ENCODE results near the gene IRF2BP2. TPM values are rescaled to one million over a fixed set of nuclear protein-coding genes. Genes with fewer than 3 reads are reported as not detected.

Gene IRF2BP2
- total and polyA plus RNA-seq, 5 experiments from 2014 or later, result 25.8 to 183 (median 51.0) TPM

DNA sequence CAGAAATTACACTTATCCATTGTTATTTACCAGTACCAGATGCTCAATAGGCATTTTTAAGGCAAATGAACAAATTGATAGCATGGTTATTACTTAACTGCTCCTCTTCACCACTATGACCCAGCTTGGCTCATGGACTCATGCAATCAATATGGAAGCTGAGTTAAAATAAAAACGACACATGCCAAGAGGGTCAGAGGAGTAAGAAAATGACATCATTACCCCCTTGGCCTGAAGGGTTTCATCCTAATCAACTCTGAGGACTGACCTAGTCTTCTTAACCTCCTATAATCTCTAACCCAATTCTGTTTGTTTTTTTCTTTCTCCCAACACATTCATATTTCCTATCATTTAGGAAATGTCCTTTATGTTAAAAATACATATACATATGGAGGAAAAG lies 41.6 kb downstream of the IRF2BP2 start:
- Mint-ChIP-seq H3K4me3 (no peak overlapping the region), H3K27ac (no peak overlapping the region), H3K4me1 (no peaks in the 10 kb centered on the region), H3K9me3 (no peaks in the 10 kb centered on the region), H3K27me3 (peaks cover 0 to 2% (median 0%) of the 10 kb centered on the region in 5 donors), H3K36me3 (peaks cover 0 to 4% (median 0%) of the 10 kb centered on the region in 3 donors)
- ATAC-seq (no peak), DNase-seq (no peak)
- POLR2A ChIA-PET, result no interaction called here

GRCh38 chr1:234565132-234565531 lies 44.8 kb downstream of the IRF2BP2 start:
- POLR2A ChIA-PET, result no interaction called here
- Mint-ChIP-seq H3K27me3 (peaks cover 0 to 2% (median 0%) of the 10 kb centered on the region in 5 donors), H3K36me3 (peaks cover 0 to 4% (median 0%) of the 10 kb centered on the region in 3 donors), H3K27ac (no peak overlapping the region), H3K4me3 (no peak overlapping the region), H3K9me3 (no peaks in the 10 kb centered on the region), H3K4me1 (no peaks in the 10 kb centered on the region)
- ATAC-seq (no peak), DNase-seq (no peak)

DNA sequence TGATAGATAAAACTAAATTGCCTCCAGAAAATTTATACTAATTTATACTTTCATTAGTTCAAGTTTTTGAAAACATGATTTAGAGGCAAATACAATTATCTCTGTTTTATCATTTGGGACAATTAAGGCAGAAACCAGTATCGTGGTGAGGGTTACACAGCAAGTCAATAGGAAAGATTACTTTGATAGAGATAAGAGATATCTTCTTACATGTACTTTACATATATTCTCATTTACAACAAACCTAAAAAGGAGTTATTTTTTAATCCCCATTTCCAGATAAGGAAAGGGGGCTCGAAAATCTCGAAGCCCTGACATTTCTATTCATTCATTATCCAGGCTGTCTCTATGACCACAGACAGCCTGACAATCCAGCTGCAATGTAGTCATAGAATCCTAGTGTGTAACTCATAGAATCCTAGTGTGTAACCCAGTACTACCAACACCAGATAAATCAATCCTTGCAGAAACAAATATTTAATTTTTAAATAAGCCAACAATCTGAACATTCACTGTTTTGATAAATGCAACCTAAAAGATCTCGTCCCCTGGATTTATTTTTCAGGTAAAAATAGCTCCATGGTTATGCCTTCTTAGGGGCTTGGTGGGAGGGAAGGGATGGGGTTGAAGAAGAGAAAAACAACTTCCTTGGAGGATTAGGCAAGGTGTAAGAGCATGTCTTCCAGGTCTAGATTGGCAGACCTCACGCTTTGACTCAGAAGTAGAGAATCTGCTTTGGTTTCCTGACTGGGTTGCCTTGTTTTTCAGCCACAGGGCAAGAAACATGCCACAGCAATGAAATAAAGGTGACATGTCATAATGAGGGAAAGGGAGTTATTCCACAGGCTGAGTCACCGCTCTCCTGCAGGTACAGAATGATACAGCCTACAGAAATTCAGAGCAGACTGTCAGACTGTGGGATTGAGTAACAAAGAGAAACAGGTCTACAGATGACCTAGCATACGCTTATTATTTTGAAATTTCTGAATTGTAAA lies 45.6 kb downstream of the IRF2BP2 start:
- H3K4me3 Mint-ChIP-seq, result no peak overlapping the region
- peaks cover 0 to 4% (median 0%) of the 10 kb centered on the region in 3 donors for H3K36me3 Mint-ChIP-seq
- H3K9me3 Mint-ChIP-seq, result no peaks in the 10 kb centered on the region
- H3K4me1 Mint-ChIP-seq, result no peaks in the 10 kb centered on the region
- peaks cover 0 to 2% (median 0%) of the 10 kb centered on the region in 5 donors for H3K27me3 Mint-ChIP-seq
- no peak for DNase-seq
- POLR2A ChIA-PET, result no interaction called here
- ATAC-seq, result no peak
- H3K27ac Mint-ChIP-seq, result peak overlapping the region in 1 of 10 donors; percentile 27

GRCh38 chr1:234562334-234562733 lies 47.6 kb downstream of the IRF2BP2 start:
- Mint-ChIP-seq H3K9me3 (no peaks in the 10 kb centered on the region), H3K27ac (no peak overlapping the region), H3K36me3 (peaks cover 0 to 4% (median 0%) of the 10 kb centered on the region in 3 donors), H3K27me3 (peaks cover 0 to 2% (median 0%) of the 10 kb centered on the region in 5 donors), H3K4me1 (no peaks in the 10 kb centered on the region), H3K4me3 (no peak overlapping the region)
- ATAC-seq, result no peak
- DNase-seq, result no peak
- POLR2A ChIA-PET, result interaction anchor here (0.6 kb wide), 1 partner anchor 13 kb away, joined by 4 read pairs; no protein-coding TSS in a partner anchor

- Mint-ChIP-seq H3K36me3 (no peaks in the 10 kb centered on the region), H3K9me3 (no peaks in the 10 kb centered on the region), H3K4me1 (no peaks in the 10 kb centered on the region), H3K27ac (peak overlapping the region in 1 of 10 donors; percentile 54), H3K4me3 (no peak overlapping the region), H3K27me3 (no peaks in the 10 kb centered on the region)
- no peak for ATAC-seq
- no peak for DNase-seq
- POLR2A ChIA-PET, result no interaction called here
Measured at GRCh38 chr1:234561319-234561718, 48.7 kb downstream of the IRF2BP2 start.

- DNase-seq, result no peak
- Mint-ChIP-seq H3K4me1 (no peaks in the 10 kb centered on the region), H3K27ac (no peak overlapping the region), H3K4me3 (no peak overlapping the region), H3K36me3 (no peaks in the 10 kb centered on the region), H3K9me3 (no peaks in the 10 kb centered on the region), H3K27me3 (no peaks in the 10 kb centered on the region)
- POLR2A ChIA-PET, result no interaction called here
- no peak for ATAC-seq
Measured at GRCh38 chr1:234559902-234560676, 49.9 kb downstream of the IRF2BP2 start.

DNA sequence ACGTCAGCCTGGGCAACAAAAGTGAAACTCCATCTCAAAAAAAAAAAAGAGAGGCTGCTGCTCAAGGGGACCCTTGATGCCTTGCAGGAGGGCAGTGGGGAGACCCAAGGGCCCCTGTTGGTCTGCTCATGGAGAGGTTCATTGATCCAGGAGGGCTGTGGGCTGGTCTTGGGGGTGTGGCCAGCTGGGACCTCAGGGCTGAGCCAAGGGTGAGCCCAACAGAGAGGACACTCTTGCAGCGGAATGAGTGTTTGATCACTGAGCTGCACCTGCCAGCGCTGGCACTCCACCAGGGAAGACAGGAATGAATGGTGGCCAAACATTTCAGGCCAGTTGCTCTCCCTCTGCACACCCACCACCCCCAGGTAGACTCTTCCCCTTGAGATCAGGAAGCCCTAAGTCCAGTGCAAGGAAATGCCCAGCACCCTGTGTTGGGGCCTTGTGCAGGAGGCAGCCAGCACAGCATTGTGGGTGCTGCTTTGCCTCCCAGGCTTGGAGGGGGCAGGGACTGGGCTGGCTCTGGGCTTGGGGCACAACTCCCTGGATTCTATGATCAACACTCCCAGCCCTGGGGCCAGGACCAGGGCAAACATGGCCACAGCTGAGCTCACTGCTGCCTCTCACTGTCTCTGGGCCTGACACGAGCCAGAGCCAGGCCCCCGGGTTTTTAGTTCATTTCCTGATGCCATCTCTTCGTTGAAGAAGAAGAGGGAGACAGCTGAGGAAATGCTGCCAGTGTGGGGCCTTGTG lies 50.7 kb downstream of the IRF2BP2 start:
- Mint-ChIP-seq H3K27me3 (no peaks in the 10 kb centered on the region), H3K27ac (no peak overlapping the region), H3K4me1 (no peaks in the 10 kb centered on the region), H3K36me3 (no peaks in the 10 kb centered on the region), H3K4me3 (no peak overlapping the region), H3K9me3 (no peaks in the 10 kb centered on the region)
- DNase-seq (no peak), ATAC-seq (no peak)
- POLR2A ChIA-PET, result no interaction called here

- Mint-ChIP-seq H3K36me3 (no peaks in the 10 kb centered on the region), H3K4me1 (no peaks in the 10 kb centered on the region), H3K27ac (no peak overlapping the region), H3K4me3 (no peak overlapping the region), H3K27me3 (no peaks in the 10 kb centered on the region), H3K9me3 (no peaks in the 10 kb centered on the region)
- DNase-seq (no peak), ATAC-seq (no peak)
- POLR2A ChIA-PET, result no interaction called here
Measured at GRCh38 chr1:234558330-234558836, 51.6 kb downstream of the IRF2BP2 start.

- DNase-seq, result no peak
- POLR2A ChIA-PET, result interaction anchor here (0.7 kb wide), 2 partner anchors 573 to 580 kb away, joined by 3 read pairs; no protein-coding TSS in a partner anchor
- no peak for ATAC-seq
- no peaks in the 10 kb centered on the region for H3K4me1 Mint-ChIP-seq
- no peak overlapping the region for H3K4me3 Mint-ChIP-seq
- H3K27ac Mint-ChIP-seq, result no peak overlapping the region
- H3K36me3 Mint-ChIP-seq, result no peaks in the 10 kb centered on the region
- no peaks in the 10 kb centered on the region for H3K9me3 Mint-ChIP-seq
- no peaks in the 10 kb centered on the region for H3K27me3 Mint-ChIP-seq
Measured at GRCh38 chr1:234556245-234556943, 53.6 kb downstream of the IRF2BP2 start.

DNA sequence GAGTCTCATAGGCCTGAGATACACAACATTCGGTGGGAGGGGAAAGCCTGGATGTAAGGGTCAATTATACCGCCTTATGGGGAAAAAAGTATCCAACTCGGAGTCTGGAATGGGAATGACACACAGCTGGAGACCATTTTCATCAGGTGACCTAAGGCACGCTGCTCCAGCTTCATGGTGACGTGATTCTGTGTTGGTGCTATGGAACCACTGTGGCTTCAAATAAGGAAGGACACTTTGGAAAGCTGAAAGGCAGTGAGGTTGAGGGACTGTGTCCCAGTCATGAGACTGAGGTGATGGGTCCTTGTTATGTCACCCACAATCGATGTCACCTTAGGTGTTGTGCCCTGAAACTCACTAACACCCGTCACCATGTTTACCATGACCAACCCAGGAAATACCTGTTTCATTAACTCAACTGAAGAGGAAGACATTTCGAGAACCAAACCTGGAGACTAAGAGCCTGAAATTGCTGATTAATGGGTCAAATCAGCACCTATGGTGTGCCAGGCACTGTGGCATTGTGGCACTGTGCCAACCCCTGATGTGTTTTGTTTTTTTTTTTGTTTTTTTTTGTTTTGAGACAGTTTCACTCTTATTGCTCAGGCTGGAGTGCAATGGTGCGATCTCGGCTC lies 54.5 kb downstream of the IRF2BP2 start:
- peak overlapping the region in 1 of 10 donors; percentile 38 for H3K27ac Mint-ChIP-seq
- DNase-seq (no peak), ATAC-seq (no peak)
- H3K36me3 Mint-ChIP-seq, result no peaks in the 10 kb centered on the region
- H3K4me3 Mint-ChIP-seq, result no peak overlapping the region
- no peaks in the 10 kb centered on the region for H3K27me3 Mint-ChIP-seq
- no peaks in the 10 kb centered on the region for H3K9me3 Mint-ChIP-seq
- H3K4me1 Mint-ChIP-seq, result no peaks in the 10 kb centered on the region
- POLR2A ChIA-PET, result interaction anchor here (0.7 kb wide), 2 partner anchors 574 to 581 kb away, joined by 3 read pairs; no protein-coding TSS in a partner anchor

GRCh38 chr1:234554698-234555311 lies 55.2 kb downstream of the IRF2BP2 start:
- Mint-ChIP-seq H3K4me1 (no peaks in the 10 kb centered on the region), H3K9me3 (no peaks in the 10 kb centered on the region), H3K27ac (no peak overlapping the region), H3K36me3 (no peaks in the 10 kb centered on the region), H3K27me3 (no peaks in the 10 kb centered on the region), H3K4me3 (no peak overlapping the region)
- no peak for ATAC-seq
- POLR2A ChIA-PET, result interaction anchor here (0.5 kb wide), 1 partner anchor 33 kb away, joined by 3 read pairs; no protein-coding TSS in a partner anchor
- no peak for DNase-seq
